Measurements from ENCODE around the gene TACR2.
"Not testable (repeated sequence)": the region's sequence is repeated elsewhere in the genome, so short reads cannot be mapped to it uniquely, and the experiment has no call there.

Gene TACR2

GRCh38 chr10:69451209-69451783 lies 34.6 kb upstream of the TACR2 start, which contains the start of gene TSPAN15:
Gene TSPAN15 (plus strand): TSS chr10:69451465. CDS start chr10:69451595, 130 bp downstream.
- FAIRE-seq (peak; percentile 28), DNase-seq (ENCODE audit: insufficient read length, low spot score) (peak; percentile 88)

- not testable (repeated sequence) for FAIRE-seq; DNase-seq (ENCODE audit: insufficient read length, low spot score)
Measured at GRCh38 chr10:69450395-69450794, 33.7 kb upstream of the TACR2 start.

GRCh38 chr10:69449841-69450240 lies 33.1 kb upstream of the TACR2 start:
- DNase-seq (ENCODE audit: insufficient read length, low spot score) (peak; percentile 57), FAIRE-seq (no peak)

GRCh38 chr10:69446650-69447151 lies 30.0 kb upstream of the TACR2 start:
- peak; percentile 67 for DNase-seq (ENCODE audit: insufficient read length, low spot score)

GRCh38 chr10:69446229-69446628 lies 29.5 kb upstream of the TACR2 start:
- FAIRE-seq (no peak), DNase-seq (ENCODE audit: insufficient read length, low spot score) (no peak)

More at GRCh38 chr10:69446650-69447151, 30.0 kb upstream of the TACR2 start:
- FAIRE-seq, result no peak

GRCh38 chr10:69445041-69445440 lies 28.3 kb upstream of the TACR2 start:
- no peak for FAIRE-seq
- no peak for DNase-seq (ENCODE audit: insufficient read length, low spot score)

GRCh38 chr10:69443354-69443753 lies 26.6 kb upstream of the TACR2 start:
- DNase-seq (ENCODE audit: insufficient read length, low spot score) (no peak), FAIRE-seq (no peak)

- peak; percentile 45 for DNase-seq (ENCODE audit: insufficient read length, low spot score)
- no peak for FAIRE-seq
Measured at GRCh38 chr10:69439813-69440506, 23.2 kb upstream of the TACR2 start.

- FAIRE-seq (peak; percentile 9), DNase-seq (ENCODE audit: insufficient read length, low spot score) (peak; percentile 44)
Measured at GRCh38 chr10:69439350-69439739, 22.6 kb upstream of the TACR2 start.

- FAIRE-seq (peak; percentile 46), DNase-seq (ENCODE audit: insufficient read length, low spot score) (peak; percentile 65)
Measured at GRCh38 chr10:69438536-69439349, 22.0 kb upstream of the TACR2 start.

- DNase-seq (ENCODE audit: insufficient read length, low spot score) (no peak), FAIRE-seq (peak; percentile 4)
Measured at GRCh38 chr10:69437321-69438259, 20.9 kb upstream of the TACR2 start.

GRCh38 chr10:69435966-69436520 lies 19.3 kb upstream of the TACR2 start:
- DNase-seq (ENCODE audit: insufficient read length, low spot score) (no peak), FAIRE-seq (no peak)

- FAIRE-seq, result no peak
- DNase-seq (ENCODE audit: insufficient read length, low spot score), result no peak
Measured at GRCh38 chr10:69434926-69435325, 18.2 kb upstream of the TACR2 start.

GRCh38 chr10:69434169-69434568 lies 17.5 kb upstream of the TACR2 start:
- FAIRE-seq, result no peak
- DNase-seq (ENCODE audit: insufficient read length, low spot score), result no peak

- DNase-seq (ENCODE audit: insufficient read length, low spot score) (no peak), FAIRE-seq (no peak)
Measured at GRCh38 chr10:69428165-69428564, 11.4 kb upstream of the TACR2 start.

- DNase-seq (ENCODE audit: insufficient read length, low spot score) (no peak), FAIRE-seq (no peak)
Measured at GRCh38 chr10:69426376-69426727, 9.6 kb upstream of the TACR2 start.

GRCh38 chr10:69425511-69426298 lies 9.0 kb upstream of the TACR2 start:
- no peak for FAIRE-seq
- DNase-seq (ENCODE audit: insufficient read length, low spot score), result no peak

- no peak for DNase-seq (ENCODE audit: insufficient read length, low spot score)
- no peak for FAIRE-seq
Measured at GRCh38 chr10:69425041-69425440, 8.3 kb upstream of the TACR2 start.

- DNase-seq (ENCODE audit: insufficient read length, low spot score), result no peak
- no peak for FAIRE-seq
Measured at GRCh38 chr10:69422676-69423075, 6.0 kb upstream of the TACR2 start.

Data from HTR-8/SVneo (cell line).